ENCODE results near the gene MAP2K5. TPM values are rescaled to one million over a fixed set of nuclear protein-coding genes. Genes with fewer than 3 reads are reported as not detected.

Gene MAP2K5
- total RNA-seq, 4 donors from 2014 or later, result 8.0 to 14.0 (median 9.1) TPM

DNA sequence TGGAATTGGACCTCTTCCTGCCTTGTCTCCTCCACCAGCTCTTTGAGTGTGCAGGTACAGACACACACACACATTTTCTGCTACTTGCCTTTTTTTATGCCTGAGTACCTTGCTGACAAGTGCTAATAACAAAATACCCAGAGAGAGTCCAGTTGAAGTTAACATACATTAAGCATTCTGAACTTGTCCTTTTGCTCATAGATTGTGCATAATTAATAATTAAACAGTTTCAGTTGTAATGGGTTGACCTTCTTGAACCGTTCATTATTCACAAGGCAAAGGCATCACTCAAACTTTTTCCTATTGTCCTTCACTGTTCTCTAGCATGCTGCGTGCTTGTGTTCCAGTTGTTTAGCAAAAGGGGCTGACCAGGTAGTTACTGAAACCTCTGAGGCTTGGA lies 223.2 kb downstream of the MAP2K5 start:
- TF ChIP-seq POLR2A (IDR thresholded peaks at IDR 0.05) (no peak), CTCF (IDR thresholded peaks at IDR 0.05) (no peak)
- 86 to 92% methylated on average over 2 of the region's 2 CpGs for WGBS, 2 donors
- intact Hi-C loops (cut with DNase I; ENCODE audit: low total_unique reads), result no loop called here

DNA sequence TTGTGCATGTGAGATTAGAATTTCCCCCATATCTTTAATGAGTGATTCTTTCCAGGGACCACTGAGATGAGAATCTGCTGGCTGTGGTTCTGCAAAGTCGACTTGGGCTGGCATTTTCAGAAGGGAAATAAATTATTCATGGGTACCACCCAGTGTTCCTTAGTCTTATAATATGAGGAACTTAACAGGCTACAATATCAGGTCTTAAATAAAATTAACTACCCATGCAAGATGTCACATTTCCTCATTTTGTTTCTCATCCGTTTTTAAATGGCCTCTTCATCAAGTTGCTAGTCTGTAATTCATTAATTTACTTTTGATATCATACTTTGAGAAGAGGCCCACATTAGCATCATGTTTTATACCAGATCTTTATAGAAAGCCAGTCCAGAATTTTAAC lies 224.5 kb downstream of the MAP2K5 start:
- TF ChIP-seq CTCF (IDR thresholded peaks at IDR 0.05), result no peak
- no peak for TF ChIP-seq POLR2A (IDR thresholded peaks at IDR 0.05)
- intact Hi-C loops (cut with DNase I; ENCODE audit: low total_unique reads), result no loop called here
- DNase-seq (ENCODE audit: low spot score in 2 of 2), result no peak
- 70 to 72% methylated on average over 2 of the region's 2 CpGs for WGBS, 2 donors
- no peak overlapping the region for H3K4me3 ChIP-seq (ENCODE audit: low read depth, poor library complexity, severe bottlenecking)

More for the DNA sequence above, 223.2 kb downstream of the MAP2K5 start:
- no peak overlapping the region for H3K4me3 ChIP-seq (ENCODE audit: low read depth, poor library complexity, severe bottlenecking)
- no peak for DNase-seq (ENCODE audit: low spot score in 2 of 2)

GRCh38 chr15:67768313-67768977 lies 225.9 kb downstream of the MAP2K5 start:
- 91 to 93% methylated on average over 7 of the region's 7 CpGs for WGBS, 2 donors
- no peak for DNase-seq (ENCODE audit: low spot score in 2 of 2)
- H3K4me3 ChIP-seq (ENCODE audit: low read depth, poor library complexity, severe bottlenecking), result no peak overlapping the region
- intact Hi-C loops (cut with DNase I; ENCODE audit: low total_unique reads), result no loop called here
- TF ChIP-seq CTCF (IDR thresholded peaks at IDR 0.05), result no peak
- no peak for TF ChIP-seq POLR2A (IDR thresholded peaks at IDR 0.05)

DNA sequence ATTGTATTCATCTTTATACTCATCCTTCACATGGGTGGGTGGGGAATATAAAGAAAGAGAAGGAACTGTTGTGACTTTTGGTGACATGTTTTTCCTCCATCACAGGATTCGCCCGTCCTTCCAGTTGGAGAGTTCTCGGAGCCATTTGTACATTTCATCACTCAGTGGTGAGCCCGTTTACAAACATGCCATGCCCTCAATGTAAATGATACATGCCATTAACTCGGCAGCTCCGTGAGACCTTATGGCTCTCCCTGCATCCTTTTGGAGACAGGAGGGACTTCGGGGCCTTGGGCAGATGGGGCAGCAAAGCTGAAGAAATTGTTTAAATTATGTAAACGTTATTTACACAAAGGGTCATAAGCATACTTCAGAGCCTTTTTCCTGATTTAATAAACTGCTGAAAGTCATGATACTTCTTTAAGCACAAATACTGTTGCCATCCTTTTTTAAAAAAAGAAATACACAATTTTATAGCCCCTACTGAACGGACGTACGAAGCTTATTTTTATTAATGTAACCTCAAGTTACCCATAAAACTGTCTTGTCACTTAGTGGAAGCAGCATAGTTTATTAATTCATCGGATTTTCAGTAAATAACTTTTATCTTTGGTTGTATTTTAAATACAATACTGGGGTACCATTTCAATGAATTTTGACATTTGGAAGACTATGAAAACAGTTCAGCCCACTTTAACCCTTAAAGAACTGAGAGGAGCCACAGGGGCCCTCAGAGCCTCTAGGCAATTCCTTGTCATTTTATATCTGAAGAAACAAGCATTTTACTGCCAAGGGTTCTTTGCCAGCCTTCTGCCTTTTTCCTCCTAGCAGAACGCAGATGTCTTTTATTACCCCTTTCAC lies 227.2 kb downstream of the MAP2K5 start:
- intact Hi-C loops (cut with DNase I; ENCODE audit: low total_unique reads), result no loop called here
- no peak for TF ChIP-seq POLR2A (IDR thresholded peaks at IDR 0.05)
- no peak for TF ChIP-seq CTCF (IDR thresholded peaks at IDR 0.05)
- WGBS, 2 donors, result 91% methylated on average over 13 of the region's 13 CpGs
- H3K4me3 ChIP-seq (ENCODE audit: low read depth, poor library complexity, severe bottlenecking), result no peak overlapping the region
- DNase-seq (ENCODE audit: low spot score in 2 of 2), result no peak

DNA sequence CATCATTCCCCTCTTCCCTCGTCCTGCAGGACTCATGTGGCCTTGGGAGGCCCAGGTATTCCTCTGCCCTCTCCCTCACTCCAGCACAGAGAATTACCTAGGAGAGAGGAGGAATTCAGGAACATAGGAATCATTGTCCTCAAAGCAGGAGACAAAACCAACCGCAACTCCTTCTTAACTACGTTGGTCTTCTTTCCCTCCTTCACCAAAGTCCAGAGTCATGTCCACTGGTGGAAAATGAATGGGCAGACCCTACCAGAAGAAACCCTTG lies 227.8 kb downstream of the MAP2K5 start:
- intact Hi-C loops (cut with DNase I; ENCODE audit: low total_unique reads), result no loop called here
- no peak for DNase-seq (ENCODE audit: low spot score in 2 of 2)
- 92 to 94% methylated on average over 3 of the region's 3 CpGs for WGBS, 2 donors
- no peak for TF ChIP-seq CTCF (IDR thresholded peaks at IDR 0.05)
- TF ChIP-seq POLR2A (IDR thresholded peaks at IDR 0.05), result no peak
- H3K4me3 ChIP-seq (ENCODE audit: low read depth, poor library complexity, severe bottlenecking), result no peak overlapping the region
